HepG2 (cell line): ENCODE results near the gene SEPTIN2. TPM values are rescaled to one million over a fixed set of nuclear protein-coding genes. Genes with fewer than 3 reads are reported as not detected.

ENCODE experiments used
- ARNTL ChIP-seq: sonication (generic); formaldehyde crosslinking; IDR thresholded peaks from 2 replicates; pipeline ENCODE4 v1.4.0; 2020; ENCODE audit warnings: mild to moderate bottlenecking, missing genetic modification reagents
- ATF7-NPFF ChIP-seq: sonication (generic); formaldehyde crosslinking; IDR thresholded peaks from 2 replicates; pipeline ENCODE4 v1.8.1; 2023; ENCODE audit warnings: mild to moderate bottlenecking, low read depth, missing genetic modification reagents, moderate library complexity
- CBX5 ChIP-seq: sonication (generic); formaldehyde crosslinking; IDR thresholded peaks from 2 replicates; pipeline ENCODE4 v1.4.0; 2020; ENCODE audit warnings: missing genetic modification reagents, borderline replicate concordance
- HIC2 ChIP-seq: sonication (generic); formaldehyde crosslinking; IDR thresholded peaks from 2 replicates; pipeline ENCODE4 v1.9.0; 2022; ENCODE audit warnings: low read depth, missing genetic modification reagents
- KLF6 ChIP-seq: IDR thresholded peaks from 2 replicates; pipeline ENCODE4 v1.8.0; 2016; ENCODE audit warnings: missing biosample characterization, missing genetic modification reagents
- LRRFIP1 ChIP-seq: sonication (generic); formaldehyde crosslinking; conservative IDR thresholded peaks from 2 replicates; pipeline ENCODE4 v1.4.0; 2020; ENCODE audit warnings: missing genetic modification reagents
- ZBTB4 ChIP-seq: sonication (generic); formaldehyde crosslinking; IDR thresholded peaks from 2 replicates; pipeline ENCODE4 v1.4.0; 2020; ENCODE audit warnings: missing genetic modification reagents, mild to moderate bottlenecking, borderline replicate concordance
- ZC3H13 ChIP-seq: sonication (generic); formaldehyde crosslinking; IDR thresholded peaks from 2 replicates; pipeline ENCODE4 v1.8.1; 2023; ENCODE audit warnings: mild to moderate bottlenecking, missing genetic modification reagents, moderate library complexity
- ZNF230 ChIP-seq: sonication (generic); formaldehyde crosslinking; IDR thresholded peaks from 2 replicates; pipeline ENCODE4 v1.4.0; 2020; ENCODE audit warnings: mild to moderate bottlenecking, missing genetic modification reagents
- polyA plus RNA-seq, 8 experiments: library from polyadenylated mRNA; depleted of rRNA in 3 of 8; stranded (reverse) in 7 of 8; unstranded in 1 of 8; fragments of >200 nt; fragmentation: Illumina TruSeq in 4 of 8; extraction: Trizol in 4 of 8; gene quantifications; 2 replicates each; pipeline versions ENCODE4 v1.2.1 to v1.2.3, GENCODE V29; 2011 to 2016; ENCODE audit warnings: low read depth in 4 of 8, missing spikeins in 1 of 8, mixed read lengths in 1 of 8; ENCODE audit not compliant: insufficient read depth in 1 of 8
- total RNA-seq, 5 experiments: library from RNA; depleted of rRNA; stranded (reverse); fragments of >200 nt; fragmentation: Illumina TruSeq; extraction: Trizol; gene quantifications; 2 replicates each; pipeline ENCODE4 v1.2.3, GENCODE V29; 2016; ENCODE audit warnings: low read depth in 1 of 5
- TF ChIP-seq, protein P1 (sequence below): sonication (generic); formaldehyde crosslinking; IDR thresholded peaks from 2 replicates; pipeline ENCODE4 v1.4.0; 2020; ENCODE audit warnings: missing genetic modification reagents
- TF ChIP-seq, protein P2 (sequence below): sonication (generic); formaldehyde crosslinking; IDR thresholded peaks from 2 replicates; pipeline ENCODE4 v1.5.0; 2020; ENCODE audit warnings: missing genetic modification reagents

Gene SEPTIN2
- total and polyA plus RNA-seq, 2 of the 13 experiments (the other 11 are each of a cell fraction or from before 2014, with no cell fraction given) = 493 to 733 TPM

DNA sequence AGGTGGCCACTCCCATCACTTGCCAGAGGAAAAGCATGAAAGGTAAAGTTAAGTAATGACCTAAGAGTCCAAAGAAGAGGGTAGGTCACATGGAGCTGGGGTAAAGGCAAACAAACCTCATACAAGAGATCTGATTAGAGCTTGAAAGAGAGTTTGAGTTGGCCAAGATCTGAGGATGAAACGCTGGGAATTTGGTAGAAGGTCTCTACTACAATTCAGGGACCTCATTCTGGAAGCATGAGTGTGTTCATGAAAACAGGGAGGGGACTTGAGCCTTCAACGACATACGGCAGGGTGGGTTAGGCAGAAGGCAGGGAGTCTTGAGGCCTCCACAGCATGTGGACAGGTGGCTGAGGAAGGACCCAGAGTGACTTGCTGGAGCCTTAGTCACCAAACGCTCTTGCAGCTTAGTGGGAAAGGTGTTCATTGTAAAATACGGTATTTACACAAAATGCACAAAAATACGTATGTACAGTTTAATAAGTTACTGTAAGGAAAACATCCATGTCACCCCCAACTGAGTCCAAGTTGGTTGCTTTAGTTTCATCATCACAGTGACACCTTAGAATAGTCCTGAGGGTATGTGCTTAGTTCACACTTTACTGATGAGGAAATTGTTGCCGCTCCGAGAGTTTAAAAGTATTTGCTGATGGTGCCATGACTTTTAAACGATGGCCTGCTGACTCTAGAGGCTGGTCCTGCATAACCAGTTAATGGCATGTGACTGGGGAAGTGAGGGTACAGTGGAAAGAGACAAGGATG, 35.3 kb downstream of the SEPTIN2 start (continued):
- TF ChIP-seq, protein P1, sequence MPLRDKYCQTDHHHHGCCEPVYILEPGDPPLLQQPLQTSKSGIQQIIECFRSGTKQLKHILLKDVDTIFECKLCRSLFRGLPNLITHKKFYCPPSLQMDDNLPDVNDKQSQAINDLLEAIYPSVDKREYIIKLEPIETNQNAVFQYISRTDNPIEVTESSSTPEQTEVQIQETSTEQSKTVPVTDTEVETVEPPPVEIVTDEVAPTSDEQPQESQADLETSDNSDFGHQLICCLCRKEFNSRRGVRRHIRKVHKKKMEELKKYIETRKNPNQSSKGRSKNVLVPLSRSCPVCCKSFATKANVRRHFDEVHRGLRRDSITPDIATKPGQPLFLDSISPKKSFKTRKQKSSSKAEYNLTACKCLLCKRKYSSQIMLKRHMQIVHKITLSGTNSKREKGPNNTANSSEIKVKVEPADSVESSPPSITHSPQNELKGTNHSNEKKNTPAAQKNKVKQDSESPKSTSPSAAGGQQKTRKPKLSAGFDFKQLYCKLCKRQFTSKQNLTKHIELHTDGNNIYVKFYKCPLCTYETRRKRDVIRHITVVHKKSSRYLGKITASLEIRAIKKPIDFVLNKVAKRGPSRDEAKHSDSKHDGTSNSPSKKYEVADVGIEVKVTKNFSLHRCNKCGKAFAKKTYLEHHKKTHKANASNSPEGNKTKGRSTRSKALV (CRISPR knock-in tag) = no peak
- TF ChIP-seq HIC2 (CRISPR knock-in tag) = 0 out of 2 replicates have a peak, but pooled peaks have one; percentile 24
- no peak for TF ChIP-seq ATF7-NPFF
- TF ChIP-seq LRRFIP1 (CRISPR knock-in tag) = no peak
- TF ChIP-seq KLF6 (CRISPR knock-in tag) = no peak
- peak; percentile 91 for TF ChIP-seq ARNTL (CRISPR knock-in tag)
- TF ChIP-seq, protein P2, sequence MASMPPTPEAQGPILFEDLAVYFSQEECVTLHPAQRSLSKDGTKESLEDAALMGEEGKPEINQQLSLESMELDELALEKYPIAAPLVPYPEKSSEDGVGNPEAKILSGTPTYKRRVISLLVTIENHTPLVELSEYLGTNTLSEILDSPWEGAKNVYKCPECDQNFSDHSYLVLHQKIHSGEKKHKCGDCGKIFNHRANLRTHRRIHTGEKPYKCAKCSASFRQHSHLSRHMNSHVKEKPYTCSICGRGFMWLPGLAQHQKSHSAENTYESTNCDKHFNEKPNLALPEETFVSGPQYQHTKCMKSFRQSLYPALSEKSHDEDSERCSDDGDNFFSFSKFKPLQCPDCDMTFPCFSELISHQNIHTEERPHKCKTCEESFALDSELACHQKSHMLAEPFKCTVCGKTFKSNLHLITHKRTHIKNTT = no peak
- no peak for TF ChIP-seq ZC3H13 (CRISPR knock-in tag)
- no peak for TF ChIP-seq CBX5 (CRISPR knock-in tag)
- no peak for TF ChIP-seq ZNF230
- TF ChIP-seq ZBTB4 (CRISPR knock-in tag) = no peak
